ENCODE measurements around the gene KIAA0408.

KIAA0408 gene

DNA sequence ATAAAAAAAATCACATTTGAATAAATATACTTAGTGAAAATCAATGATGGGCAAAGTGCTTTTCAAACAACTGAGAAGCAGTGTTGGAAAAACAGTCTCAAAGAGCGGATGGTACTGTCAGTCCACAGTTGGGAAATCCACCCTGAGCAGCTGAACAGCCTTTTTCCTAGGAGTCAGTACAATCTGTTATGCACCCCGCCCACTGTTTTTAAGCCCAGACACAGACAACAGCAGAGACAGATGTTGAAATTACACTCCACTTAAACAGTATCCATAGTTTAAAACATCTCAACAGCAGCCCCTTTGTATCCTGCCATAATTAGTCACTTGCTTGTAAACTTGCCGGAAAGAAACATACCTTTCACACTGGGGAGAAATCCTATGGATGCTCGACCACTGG lies 372 bp downstream of the KIAA0408 start:
- no peaks in the 10 kb centered on the region for H3K4me1 ChIP-seq (ENCODE audit: low read length)
- no peaks in the 10 kb centered on the region for H3F3A ChIP-seq (ENCODE audit: insufficient read depth, low read length)
- DNase-seq: no peak
- H3K27me3 ChIP-seq (replicated peaks; ENCODE audit: insufficient read depth, low read length): no peaks in the 10 kb centered on the region
- H3K27ac ChIP-seq (ENCODE audit: low read length): no peak overlapping the region
- no peaks in the 10 kb centered on the region for H3K36me3 ChIP-seq (replicated peaks; ENCODE audit: insufficient read depth, low read length)
- no peaks in the 10 kb centered on the region for H4K20me1 ChIP-seq (ENCODE audit: insufficient read depth, low read length)
- H3K4me2 ChIP-seq (ENCODE audit: low read depth, low read length): no peak overlapping the region
- H2AFZ ChIP-seq (ENCODE audit: low read length): no peak overlapping the region
- H3K9me3 ChIP-seq (replicated peaks; ENCODE audit: insufficient read depth, low read length): no peaks in the 10 kb centered on the region
- no peaks in the 10 kb centered on the region for H3K9me2 ChIP-seq (replicated peaks; ENCODE audit: insufficient read depth, low read length)
- no peak overlapping the region for H3K9ac ChIP-seq (ENCODE audit: low read length)
- no peak for TF ChIP-seq EZH2 (optimal IDR thresholded peaks at IDR 0.05; ENCODE audit: low read depth, low read length)
- TF ChIP-seq EZH2phosphoT487 (IDR thresholded peaks at IDR 0.05; ENCODE audit: low read length): no peak
- TF ChIP-seq, protein P1, sequence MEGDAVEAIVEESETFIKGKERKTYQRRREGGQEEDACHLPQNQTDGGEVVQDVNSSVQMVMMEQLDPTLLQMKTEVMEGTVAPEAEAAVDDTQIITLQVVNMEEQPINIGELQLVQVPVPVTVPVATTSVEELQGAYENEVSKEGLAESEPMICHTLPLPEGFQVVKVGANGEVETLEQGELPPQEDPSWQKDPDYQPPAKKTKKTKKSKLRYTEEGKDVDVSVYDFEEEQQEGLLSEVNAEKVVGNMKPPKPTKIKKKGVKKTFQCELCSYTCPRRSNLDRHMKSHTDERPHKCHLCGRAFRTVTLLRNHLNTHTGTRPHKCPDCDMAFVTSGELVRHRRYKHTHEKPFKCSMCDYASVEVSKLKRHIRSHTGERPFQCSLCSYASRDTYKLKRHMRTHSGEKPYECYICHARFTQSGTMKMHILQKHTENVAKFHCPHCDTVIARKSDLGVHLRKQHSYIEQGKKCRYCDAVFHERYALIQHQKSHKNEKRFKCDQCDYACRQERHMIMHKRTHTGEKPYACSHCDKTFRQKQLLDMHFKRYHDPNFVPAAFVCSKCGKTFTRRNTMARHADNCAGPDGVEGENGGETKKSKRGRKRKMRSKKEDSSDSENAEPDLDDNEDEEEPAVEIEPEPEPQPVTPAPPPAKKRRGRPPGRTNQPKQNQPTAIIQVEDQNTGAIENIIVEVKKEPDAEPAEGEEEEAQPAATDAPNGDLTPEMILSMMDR (IDR thresholded peaks at IDR 0.05; ENCODE audit: low read length): no peak
- no peaks in the 10 kb centered on the region for H3K79me2 ChIP-seq (ENCODE audit: low read length)
- H3K4me3 ChIP-seq (ENCODE audit: low read length): no peak overlapping the region

DNA sequence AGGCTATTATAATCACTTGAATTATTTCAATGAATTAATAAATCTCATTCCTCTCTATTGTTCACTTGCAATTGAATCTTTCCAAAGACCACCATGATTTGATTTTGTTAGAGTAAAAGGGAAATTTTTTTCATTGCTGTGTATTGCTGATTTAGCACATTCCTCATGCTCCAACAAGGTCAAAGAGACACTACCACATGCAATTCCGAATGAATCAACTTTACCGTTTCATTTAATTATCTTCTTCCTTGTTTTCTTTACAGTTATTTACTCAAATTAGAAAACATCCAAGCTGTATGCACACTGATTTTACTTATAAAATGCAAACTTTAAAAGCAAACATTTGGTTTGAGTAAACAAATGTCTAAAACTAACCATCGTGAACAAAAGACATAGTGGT lies 967 bp downstream of the KIAA0408 start:
- Histone ChIP-seq H3K36me3 (replicated peaks; ENCODE audit: insufficient read depth, low read length) (no peaks in the 10 kb centered on the region), H3K27me3 (replicated peaks; ENCODE audit: insufficient read depth, low read length) (no peaks in the 10 kb centered on the region), H3K9ac (ENCODE audit: low read length) (no peak overlapping the region), H3F3A (ENCODE audit: insufficient read depth, low read length) (no peaks in the 10 kb centered on the region), H3K4me1 (ENCODE audit: low read length) (no peaks in the 10 kb centered on the region), H3K4me2 (ENCODE audit: low read depth, low read length) (no peak overlapping the region), H4K20me1 (ENCODE audit: insufficient read depth, low read length) (no peaks in the 10 kb centered on the region), H3K4me3 (ENCODE audit: low read length) (no peak overlapping the region), H3K27ac (ENCODE audit: low read length) (no peak overlapping the region), H3K9me2 (replicated peaks; ENCODE audit: insufficient read depth, low read length) (no peaks in the 10 kb centered on the region), H2AFZ (ENCODE audit: low read length) (no peak overlapping the region), H3K9me3 (replicated peaks; ENCODE audit: insufficient read depth, low read length) (no peaks in the 10 kb centered on the region), H3K79me2 (ENCODE audit: low read length) (no peaks in the 10 kb centered on the region)
- DNase-seq: no peak
- TF ChIP-seq EZH2phosphoT487 (IDR thresholded peaks at IDR 0.05; ENCODE audit: low read length): no peak
- TF ChIP-seq EZH2 (optimal IDR thresholded peaks at IDR 0.05; ENCODE audit: low read depth, low read length): no peak
- TF ChIP-seq, protein P1 (IDR thresholded peaks at IDR 0.05; ENCODE audit: low read length): no peak

DNA sequence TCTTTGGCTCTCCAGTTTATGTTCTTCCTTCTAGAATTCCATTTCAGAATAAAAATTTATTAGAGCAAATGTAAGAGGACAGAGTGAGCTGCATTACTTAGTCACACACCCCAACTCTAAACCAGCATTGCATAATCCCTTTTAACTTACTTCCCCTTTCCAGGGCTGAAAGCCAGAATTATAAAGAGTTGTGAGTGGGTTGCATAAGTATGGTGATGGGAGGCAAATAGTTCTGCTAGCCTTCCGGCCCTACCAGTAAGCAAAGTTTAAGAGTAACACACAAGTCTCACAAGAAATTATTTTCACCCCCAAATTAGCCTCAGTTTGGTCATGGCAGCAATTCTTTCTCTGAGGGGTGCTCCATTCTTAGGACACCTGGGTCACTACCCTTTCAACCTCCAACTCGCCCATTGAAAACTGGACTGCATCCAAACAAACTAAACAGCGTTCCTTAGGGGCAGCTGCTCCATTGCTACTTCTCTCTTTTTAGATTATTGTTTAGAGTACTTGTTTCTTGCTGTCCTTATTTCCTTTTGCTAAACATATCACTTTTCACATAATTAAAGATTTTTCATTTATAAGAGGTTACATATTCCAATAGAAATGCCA lies 1.6 kb downstream of the KIAA0408 start:
- no peaks in the 10 kb centered on the region for H3F3A ChIP-seq (ENCODE audit: insufficient read depth, low read length)
- no peak overlapping the region for H2AFZ ChIP-seq (ENCODE audit: low read length)
- no peaks in the 10 kb centered on the region for H3K9me3 ChIP-seq (replicated peaks; ENCODE audit: insufficient read depth, low read length)
- H3K4me2 ChIP-seq (ENCODE audit: low read depth, low read length): no peak overlapping the region
- no peak for DNase-seq
- no peak overlapping the region for H3K9ac ChIP-seq (ENCODE audit: low read length)
- TF ChIP-seq EZH2phosphoT487 (IDR thresholded peaks at IDR 0.05; ENCODE audit: low read length): no peak
- TF ChIP-seq, protein P1 (IDR thresholded peaks at IDR 0.05; ENCODE audit: low read length): no peak
- TF ChIP-seq EZH2 (optimal IDR thresholded peaks at IDR 0.05; ENCODE audit: low read depth, low read length): no peak
- no peaks in the 10 kb centered on the region for H3K79me2 ChIP-seq (ENCODE audit: low read length)
- H3K27ac ChIP-seq (ENCODE audit: low read length): no peak overlapping the region
- no peaks in the 10 kb centered on the region for H3K27me3 ChIP-seq (replicated peaks; ENCODE audit: insufficient read depth, low read length)
- no peaks in the 10 kb centered on the region for H3K4me1 ChIP-seq (ENCODE audit: low read length)
- H3K9me2 ChIP-seq (replicated peaks; ENCODE audit: insufficient read depth, low read length): no peaks in the 10 kb centered on the region
- H3K36me3 ChIP-seq (replicated peaks; ENCODE audit: insufficient read depth, low read length): no peaks in the 10 kb centered on the region
- no peaks in the 10 kb centered on the region for H4K20me1 ChIP-seq (ENCODE audit: insufficient read depth, low read length)
- no peak overlapping the region for H3K4me3 ChIP-seq (ENCODE audit: low read length)

Measured in MM.1S (cell line).